Measurements from ENCODE around the gene DENND4C.

DENND4C gene

GRCh38 chr9:19230355-19231125 is at the start of gene DENND4C:
Gene DENND4C, plus strand, starts transcription at chr9:19230693. Its CDS starts 45,482 bp downstream, at chr9:19276175.
- H3K9ac ChIP-seq: peak within 1 kb of the TSS; percentile 76
- H2AFZ ChIP-seq: peak within 1 kb of the TSS; percentile 91
- H3K79me2 ChIP-seq: peaks cover 7% of the 10 kb centered on the region
- no peaks in the 10 kb centered on the region for H3K27me3 ChIP-seq (ENCODE audit: control insufficient read depth, insufficient read depth, low read length)
- no peaks in the 10 kb centered on the region for H3K4me1 ChIP-seq
- H3K4me2 ChIP-seq (ENCODE audit: low read length): peak within 1 kb of the TSS; percentile 87
- peak; percentile 14 for TF ChIP-seq CTCF (IDR thresholded peaks at IDR 0.05)
- no peaks in the 10 kb centered on the region for H3K36me3 ChIP-seq (ENCODE audit: control insufficient read depth, insufficient read depth, low read length)
- no peaks in the 10 kb centered on the region for H3K9me3 ChIP-seq (ENCODE audit: control insufficient read depth, low read length)
- H3K4me3 ChIP-seq (ENCODE audit: low read depth, low read length): peak within 1 kb of the TSS; percentile 82
- peak within 1 kb of the TSS; percentile 89 for H3K27ac ChIP-seq

- Histone ChIP-seq H3K4me1 (no peaks in the 10 kb centered on the region), H2AFZ (no peak overlapping the region), H3K9ac (no peak overlapping the region), H3K27ac (no peak overlapping the region), H3K36me3 (ENCODE audit: control insufficient read depth, insufficient read depth, low read length) (no peaks in the 10 kb centered on the region), H3K79me2 (no peaks in the 10 kb centered on the region), H3K9me3 (ENCODE audit: control insufficient read depth, low read length) (no peaks in the 10 kb centered on the region), H3K4me3 (ENCODE audit: low read depth, low read length) (no peak overlapping the region), H3K27me3 (ENCODE audit: control insufficient read depth, insufficient read depth, low read length) (no peaks in the 10 kb centered on the region), H3K4me2 (ENCODE audit: low read length) (no peak overlapping the region)
- no peak for TF ChIP-seq CTCF (IDR thresholded peaks at IDR 0.05)
Measured at GRCh38 chr9:19180991-19181390, 49.5 kb upstream of the DENND4C start.

- no peak overlapping the region for H3K27ac ChIP-seq
- no peak for TF ChIP-seq CTCF (IDR thresholded peaks at IDR 0.05)
- no peaks in the 10 kb centered on the region for H3K36me3 ChIP-seq (ENCODE audit: control insufficient read depth, insufficient read depth, low read length)
- no peak overlapping the region for H2AFZ ChIP-seq
- no peaks in the 10 kb centered on the region for H3K27me3 ChIP-seq (ENCODE audit: control insufficient read depth, insufficient read depth, low read length)
- no peak overlapping the region for H3K4me2 ChIP-seq (ENCODE audit: low read length)
- H3K4me1 ChIP-seq: no peaks in the 10 kb centered on the region
- no peaks in the 10 kb centered on the region for H3K9me3 ChIP-seq (ENCODE audit: control insufficient read depth, low read length)
- H3K79me2 ChIP-seq: no peaks in the 10 kb centered on the region
- H3K9ac ChIP-seq: no peak overlapping the region
- no peak overlapping the region for H3K4me3 ChIP-seq (ENCODE audit: low read depth, low read length)
Measured at GRCh38 chr9:19181561-19181960, 48.9 kb upstream of the DENND4C start.

- no peaks in the 10 kb centered on the region for H3K4me1 ChIP-seq
- no peaks in the 10 kb centered on the region for H3K36me3 ChIP-seq (ENCODE audit: control insufficient read depth, insufficient read depth, low read length)
- no peak overlapping the region for H3K4me2 ChIP-seq (ENCODE audit: low read length)
- H3K4me3 ChIP-seq (ENCODE audit: low read depth, low read length): no peak overlapping the region
- peak overlapping the region; percentile 42 for H3K27ac ChIP-seq
- no peak overlapping the region for H3K9ac ChIP-seq
- H3K27me3 ChIP-seq (ENCODE audit: control insufficient read depth, insufficient read depth, low read length): no peaks in the 10 kb centered on the region
- H3K79me2 ChIP-seq: no peaks in the 10 kb centered on the region
- H2AFZ ChIP-seq: no peak overlapping the region
- no peaks in the 10 kb centered on the region for H3K9me3 ChIP-seq (ENCODE audit: control insufficient read depth, low read length)
- no peak for TF ChIP-seq CTCF (IDR thresholded peaks at IDR 0.05)
Measured at GRCh38 chr9:19184144-19184917, 46.2 kb upstream of the DENND4C start.
